Activated T-cell treated with anti-CD3 and anti-CD28 coated beads, Interleukin-2, amount 50 U/mL, for 4 hours (primary cell): Measurements from ENCODE around the gene ENPP6. TPM values are rescaled to one million over a fixed set of nuclear protein-coding genes. Genes with fewer than 3 reads are reported as not detected.
"Not testable (repeated sequence)": the region's sequence is repeated elsewhere in the genome, so short reads cannot be mapped to it uniquely, and the experiment has no call there.

ENCODE experiments used
- ATAC-seq, 2 donors: fragments of 200-7000 bp; cut with Tn5 transposase; one replicate each; pipeline ENCODE4 v1.10.0; 2021
- DNase-seq: peaks from one replicate; pipeline ENCODE4 v3.0.0-alpha.2; 2020
- H3K27me3 Mint-ChIP-seq: one replicate; pipeline ENCODE4 v1.8.0; 2021; ENCODE audit warnings: low read depth, mixed read lengths
- H3K36me3 Mint-ChIP-seq: one replicate; pipeline ENCODE4 v1.8.0; 2022; ENCODE audit warnings: mixed read lengths; ENCODE audit not compliant: insufficient read depth
- H3K4me1 Mint-ChIP-seq: one replicate; pipeline ENCODE4 v1.8.0; 2021; ENCODE audit warnings: low read depth, mixed read lengths
- H3K4me3 Mint-ChIP-seq: one replicate; pipeline ENCODE4 v1.8.0; 2021; ENCODE audit warnings: mild to moderate bottlenecking, moderate library complexity, mixed read lengths
- H3K9me3 Mint-ChIP-seq: one replicate; pipeline ENCODE4 v1.8.0; 2021; ENCODE audit warnings: mixed read lengths
- total RNA-seq, 3 donors: library from RNA; stranded (reverse); gene quantifications; one replicate each; pipeline ENCODE4 v1.2.1, GENCODE V29; 2021

Gene ENPP6
- total RNA-seq, 3 donors from 2014 or later: 0.11 TPM; not detected in 2

DNA sequence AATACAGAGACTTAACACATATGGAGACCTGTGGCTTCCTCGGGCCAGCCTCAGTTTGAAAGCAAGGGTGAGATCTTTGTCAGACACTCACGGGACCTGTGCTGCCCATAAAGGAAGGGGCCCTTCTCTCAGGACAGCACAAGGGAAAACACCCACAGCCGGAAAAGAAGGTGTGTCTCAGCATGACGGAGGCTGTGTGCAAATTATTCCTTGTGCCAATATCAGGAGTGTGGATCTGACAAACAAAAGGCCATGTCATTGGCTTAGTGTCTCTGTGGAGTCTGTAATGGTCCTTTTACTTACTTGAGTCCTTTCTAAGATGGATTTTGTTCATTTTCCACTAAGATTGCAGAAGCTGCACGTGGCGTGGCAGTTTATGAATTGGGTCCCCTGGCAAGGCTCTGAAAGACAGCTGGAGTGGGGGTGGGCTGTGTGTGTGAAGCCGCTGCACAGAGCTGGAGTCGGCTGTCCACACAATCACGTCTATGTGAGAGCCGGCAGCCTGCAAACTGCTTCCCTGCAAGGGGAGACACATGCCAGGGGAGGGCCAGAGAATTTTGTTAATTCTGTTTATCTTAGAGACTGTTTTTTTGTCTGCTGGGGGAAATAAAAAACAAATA is 1.9 kb downstream of the ENPP6 start:
- no peaks in the 10 kb centered on the region for H3K9me3 Mint-ChIP-seq

DNA sequence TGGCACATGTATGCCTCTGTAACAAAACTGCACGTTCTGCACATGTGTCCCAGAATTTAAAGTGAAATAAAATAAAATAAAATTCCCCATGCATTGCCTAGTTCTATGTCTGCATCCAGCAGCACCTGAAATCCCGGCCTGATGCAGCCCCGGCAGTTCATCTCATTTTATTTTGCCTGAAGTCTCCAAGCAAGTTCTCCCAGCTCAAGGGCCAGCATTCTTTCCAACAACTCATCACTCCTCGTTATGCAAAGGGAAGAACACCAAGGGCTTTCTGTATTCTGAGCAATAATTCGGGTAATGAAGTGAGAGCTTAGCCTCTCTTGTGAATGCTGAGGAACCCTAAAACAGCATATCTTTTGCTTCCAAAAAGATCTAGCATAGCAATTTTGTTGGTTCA is 2.7 kb downstream of the ENPP6 start:
- ATAC-seq (no peak), DNase-seq (no peak)
- Mint-ChIP-seq H3K9me3 (no peaks in the 10 kb centered on the region), H3K27me3 (peaks cover 6% of the 10 kb centered on the region), H3K4me3 (no peak overlapping the region), H3K36me3 (no peaks in the 10 kb centered on the region), H3K4me1 (no peaks in the 10 kb centered on the region)

More for the DNA sequence above, 1.9 kb downstream of the ENPP6 start:
- no peaks in the 10 kb centered on the region for H3K4me1 Mint-ChIP-seq
- H3K27me3 Mint-ChIP-seq: peaks cover 6% of the 10 kb centered on the region
- H3K4me3 Mint-ChIP-seq: no peak overlapping the region
- ATAC-seq (no peak), DNase-seq (no peak)
- H3K36me3 Mint-ChIP-seq: no peaks in the 10 kb centered on the region

DNA sequence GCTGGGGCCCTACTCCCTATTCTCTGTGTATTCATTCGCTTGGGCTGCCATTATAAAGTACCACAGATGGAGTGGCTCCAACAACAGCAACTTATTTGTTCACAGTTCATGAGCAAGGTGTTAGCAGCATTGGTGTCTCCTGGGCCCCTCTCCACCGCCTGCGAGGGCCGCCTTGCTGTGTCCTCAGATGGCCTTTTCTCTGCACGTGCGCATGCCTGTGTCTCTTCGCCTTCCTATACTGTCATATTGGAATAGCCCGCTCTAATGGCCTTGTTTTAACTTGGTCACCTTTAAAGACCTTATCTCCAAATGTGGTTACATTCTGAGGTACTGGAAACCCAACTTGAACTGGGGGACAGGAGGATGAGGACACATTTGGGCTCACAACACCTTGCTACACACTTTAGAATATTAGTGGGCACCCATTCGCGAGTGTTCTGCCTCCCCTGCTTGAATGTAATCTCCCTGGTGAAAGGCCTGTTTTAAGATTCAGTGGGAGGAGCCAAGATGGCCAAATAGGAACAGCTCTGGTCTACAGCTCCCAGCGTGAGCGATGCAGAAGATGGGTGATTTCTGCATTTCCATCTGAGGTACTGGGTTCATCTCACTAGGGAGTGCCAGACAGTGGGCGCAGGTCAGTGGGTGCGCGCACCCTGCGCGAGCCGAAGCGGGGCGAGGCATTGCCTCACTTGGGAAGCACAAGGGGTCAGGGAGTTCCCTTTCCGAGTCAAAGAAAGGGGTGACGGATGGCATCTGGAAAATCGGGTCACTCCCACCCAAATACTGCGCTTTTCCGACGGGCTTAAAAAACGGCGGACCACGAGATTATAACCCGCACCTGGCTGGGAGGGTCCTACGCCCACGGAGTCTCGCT is 9.7 kb downstream of the ENPP6 start:
- H3K4me3 Mint-ChIP-seq, ATAC-seq, DNase-seq, H3K4me1 Mint-ChIP-seq, H3K36me3 Mint-ChIP-seq, H3K9me3 Mint-ChIP-seq: not testable (repeated sequence)
- H3K27me3 Mint-ChIP-seq: peaks cover 19% of the 10 kb centered on the region

DNA sequence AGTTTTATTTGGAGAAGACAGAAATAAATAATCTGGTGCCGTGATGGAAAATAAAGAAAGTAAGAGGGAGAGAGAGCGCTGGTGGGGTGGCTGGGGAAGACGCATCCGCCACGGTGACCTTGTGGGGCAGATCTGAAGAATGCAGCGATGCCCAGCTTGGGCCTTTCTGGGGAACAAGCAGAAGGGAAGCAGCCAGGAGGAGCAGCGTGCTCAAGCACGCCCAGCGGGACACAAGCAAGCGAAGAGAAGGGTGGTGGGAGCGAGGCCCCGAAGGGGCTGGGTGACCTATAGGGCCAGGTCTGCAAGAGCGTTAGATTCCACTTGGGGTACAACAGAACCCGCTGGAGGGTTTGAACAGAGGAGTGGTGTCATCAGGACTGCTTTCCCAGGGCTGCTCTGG is 12.4 kb downstream of the ENPP6 start:
- ATAC-seq (no peak), DNase-seq (no peak)
- H3K4me1 Mint-ChIP-seq: no peaks in the 10 kb centered on the region
- H3K9me3 Mint-ChIP-seq: no peaks in the 10 kb centered on the region
- H3K27me3 Mint-ChIP-seq: peaks cover 27% of the 10 kb centered on the region
- H3K36me3 Mint-ChIP-seq: no peaks in the 10 kb centered on the region
- H3K4me3 Mint-ChIP-seq: no peak overlapping the region

DNA sequence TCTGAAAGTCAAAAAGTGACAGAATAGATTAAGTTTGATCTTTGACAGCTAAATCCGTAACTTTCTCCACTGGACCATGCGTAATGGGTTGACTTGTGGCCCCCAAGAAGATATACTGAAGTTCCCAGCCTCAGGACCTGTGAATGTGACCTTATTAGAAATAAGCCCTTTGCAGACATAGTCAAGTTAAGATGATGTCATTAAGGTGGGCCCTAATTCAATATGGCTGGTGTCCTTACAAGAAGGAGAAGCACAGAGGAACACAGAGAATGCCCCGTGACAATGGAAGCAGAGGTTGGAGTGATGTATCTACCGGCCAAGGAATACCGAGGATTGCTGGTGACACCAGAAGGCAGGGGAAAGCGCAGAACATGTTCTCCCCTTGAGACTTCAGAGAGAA is 14.4 kb downstream of the ENPP6 start:
- no peak for ATAC-seq

DNA sequence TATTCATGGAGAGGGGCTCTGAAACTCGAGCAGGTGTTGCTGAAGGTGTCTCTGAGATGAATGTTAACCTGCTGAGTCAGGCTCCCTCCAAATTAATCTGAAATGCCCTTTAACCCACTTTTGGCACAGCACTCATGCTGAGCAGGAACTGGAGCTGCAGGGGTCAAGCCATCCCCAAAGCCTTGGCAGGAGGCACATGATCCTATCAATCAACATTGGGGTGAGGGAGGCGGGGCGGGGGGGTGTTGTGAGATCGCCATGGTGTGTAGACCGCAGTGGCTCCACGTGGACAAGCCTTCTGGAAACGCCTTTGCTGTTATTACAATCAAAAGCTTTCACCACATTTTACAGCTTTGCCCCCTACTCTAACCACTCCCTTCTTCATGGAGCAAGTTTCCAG is 16.5 kb downstream of the ENPP6 start:
- no peak for ATAC-seq
- Mint-ChIP-seq H3K36me3 (no peaks in the 10 kb centered on the region), H3K4me1 (no peaks in the 10 kb centered on the region), H3K27me3 (peaks cover 18% of the 10 kb centered on the region), H3K4me3 (no peak overlapping the region), H3K9me3 (no peaks in the 10 kb centered on the region)
- no peak for DNase-seq

More for the DNA sequence above, 14.4 kb downstream of the ENPP6 start:
- Mint-ChIP-seq H3K36me3 (no peaks in the 10 kb centered on the region), H3K9me3 (no peaks in the 10 kb centered on the region), H3K4me1 (no peaks in the 10 kb centered on the region), H3K27me3 (peaks cover 27% of the 10 kb centered on the region), H3K4me3 (no peak overlapping the region)
- no peak for DNase-seq

DNA sequence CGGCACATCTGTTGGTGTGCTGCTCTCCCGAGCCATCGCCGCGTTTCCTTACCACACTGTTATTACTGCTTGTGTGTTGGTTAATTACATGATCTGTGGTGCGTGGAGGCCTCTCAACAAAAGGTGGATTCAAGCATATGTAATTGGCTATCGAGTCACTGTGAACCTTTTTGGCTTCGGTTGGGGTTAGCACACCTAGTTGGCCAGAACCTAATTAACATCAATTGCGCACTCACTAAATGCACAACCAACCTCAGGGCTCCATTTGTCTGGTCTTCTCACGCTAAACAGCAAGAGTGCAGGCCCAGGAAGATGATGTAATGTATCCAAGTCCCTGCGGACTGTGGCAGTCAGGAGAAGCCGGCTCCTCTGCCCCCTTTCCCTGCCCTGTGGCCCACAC is 17.4 kb downstream of the ENPP6 start:
- Mint-ChIP-seq H3K4me1 (no peaks in the 10 kb centered on the region), H3K9me3 (no peaks in the 10 kb centered on the region), H3K27me3 (peaks cover 14% of the 10 kb centered on the region), H3K4me3 (no peak overlapping the region), H3K36me3 (no peaks in the 10 kb centered on the region)
- no peak for ATAC-seq
- no peak for DNase-seq

DNA sequence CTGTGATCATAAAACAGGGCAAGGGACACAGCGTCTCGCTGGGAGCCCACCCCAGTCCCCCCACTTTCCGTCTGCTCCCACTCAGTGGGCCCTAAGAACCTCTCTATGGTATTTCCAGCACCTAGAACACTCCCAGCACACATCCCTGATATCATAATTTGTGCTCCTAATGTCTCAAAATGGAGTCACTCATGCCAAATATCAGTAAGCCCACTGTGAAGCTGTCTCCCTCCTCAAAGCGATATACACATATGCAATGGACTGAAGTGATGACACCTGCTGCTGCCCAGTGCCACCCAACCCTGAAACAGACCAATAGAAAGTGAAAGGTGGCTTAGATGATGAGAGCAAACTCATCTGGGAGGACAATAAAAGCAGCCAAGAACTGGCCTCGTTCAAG is 17.9 kb downstream of the ENPP6 start:
- Mint-ChIP-seq H3K4me3 (no peak overlapping the region), H3K36me3 (no peaks in the 10 kb centered on the region), H3K4me1 (no peaks in the 10 kb centered on the region), H3K27me3 (peaks cover 14% of the 10 kb centered on the region), H3K9me3 (no peaks in the 10 kb centered on the region)
- ATAC-seq (no peak), DNase-seq (no peak)

DNA sequence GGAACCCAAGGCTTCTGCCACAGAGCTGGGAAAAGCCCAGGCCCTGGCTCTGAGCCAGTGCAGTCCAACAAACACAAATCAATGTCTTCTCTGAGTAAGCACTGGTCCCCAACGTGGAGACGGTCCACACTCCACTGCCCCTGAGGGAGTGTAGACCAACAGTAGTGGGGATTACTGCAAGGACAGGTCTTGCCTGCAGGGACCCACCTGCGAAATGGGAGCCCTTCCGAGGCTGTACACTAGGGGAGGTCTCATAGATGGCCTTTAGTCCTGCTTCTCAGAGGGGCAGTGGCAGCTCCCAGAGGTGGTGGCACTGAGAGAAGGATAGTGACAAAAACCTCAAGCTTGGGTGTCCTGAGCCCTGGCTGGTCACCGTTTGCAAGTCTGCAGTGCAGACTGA is 19.5 kb downstream of the ENPP6 start:
- Mint-ChIP-seq H3K9me3 (no peaks in the 10 kb centered on the region), H3K4me3 (no peak overlapping the region), H3K4me1 (no peaks in the 10 kb centered on the region), H3K27me3 (peaks cover 11% of the 10 kb centered on the region), H3K36me3 (no peaks in the 10 kb centered on the region)
- DNase-seq (no peak), ATAC-seq (no peak)

DNA sequence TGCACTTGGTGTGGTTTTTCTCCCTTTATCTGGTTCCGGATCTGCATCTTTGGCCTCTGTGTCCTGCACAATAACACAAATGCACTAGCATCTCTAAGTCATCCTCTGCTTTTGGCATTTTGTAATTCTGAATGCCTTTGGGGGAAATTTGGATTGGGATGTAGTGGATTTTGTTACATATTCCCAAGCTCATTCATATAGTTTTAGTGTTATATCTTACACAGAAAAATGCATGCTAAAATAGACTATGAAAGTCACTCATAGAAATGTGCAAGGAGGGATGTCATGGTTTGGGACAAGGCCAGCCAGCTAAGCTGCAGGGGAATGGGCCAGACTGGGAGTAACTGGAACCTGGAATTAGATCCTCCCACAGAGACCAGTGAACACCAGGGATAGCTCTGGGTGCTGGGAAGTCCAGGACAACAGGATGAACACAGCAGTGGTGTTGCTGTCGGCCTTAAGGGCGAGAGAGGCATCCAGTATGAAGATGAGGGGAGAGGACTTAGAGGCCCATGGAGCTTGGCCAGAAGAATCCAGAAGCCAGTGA is 20.1 kb downstream of the ENPP6 start:
- ATAC-seq (no peak), DNase-seq (no peak)
- H3K27me3 Mint-ChIP-seq: peaks cover 11% of the 10 kb centered on the region
- no peaks in the 10 kb centered on the region for H3K4me1 Mint-ChIP-seq
- no peak overlapping the region for H3K4me3 Mint-ChIP-seq
- no peaks in the 10 kb centered on the region for H3K9me3 Mint-ChIP-seq
- H3K36me3 Mint-ChIP-seq: no peaks in the 10 kb centered on the region

DNA sequence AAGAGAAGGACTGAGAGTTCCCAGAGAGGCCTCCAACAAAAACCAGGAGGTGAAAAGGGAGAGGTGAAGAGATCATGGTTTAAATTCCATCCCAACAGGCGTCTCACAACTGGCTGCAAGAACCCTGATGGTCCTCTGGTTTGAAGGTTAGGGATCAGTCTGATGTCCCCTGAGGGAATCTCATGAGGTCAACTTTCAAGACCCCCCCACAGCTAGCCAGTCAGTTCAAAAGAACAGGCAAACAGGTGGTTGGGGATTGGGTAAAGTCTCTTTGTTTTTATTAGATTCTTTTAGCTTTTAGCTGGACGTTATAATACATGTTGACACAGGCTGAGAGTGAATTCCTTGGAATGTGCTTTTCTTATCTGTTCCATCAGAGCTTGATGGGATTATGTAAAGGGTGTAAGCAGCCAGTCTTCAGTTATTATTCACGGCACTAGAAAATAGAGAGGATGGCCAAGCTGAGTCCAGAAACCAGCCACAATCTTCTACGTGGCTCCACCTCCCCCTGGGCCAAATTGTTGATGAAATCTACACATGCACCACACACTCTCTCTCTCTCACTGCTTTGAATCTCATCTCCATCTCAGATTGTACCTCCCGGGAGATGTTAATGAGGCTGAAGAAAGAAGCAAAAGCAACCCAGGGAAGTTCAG is 20.8 kb downstream of the ENPP6 start:
- Mint-ChIP-seq H3K9me3 (no peaks in the 10 kb centered on the region), H3K4me3 (no peak overlapping the region), H3K4me1 (no peaks in the 10 kb centered on the region), H3K36me3 (no peaks in the 10 kb centered on the region), H3K27me3 (peaks cover 6% of the 10 kb centered on the region)
- ATAC-seq (no peak), DNase-seq (no peak)

DNA sequence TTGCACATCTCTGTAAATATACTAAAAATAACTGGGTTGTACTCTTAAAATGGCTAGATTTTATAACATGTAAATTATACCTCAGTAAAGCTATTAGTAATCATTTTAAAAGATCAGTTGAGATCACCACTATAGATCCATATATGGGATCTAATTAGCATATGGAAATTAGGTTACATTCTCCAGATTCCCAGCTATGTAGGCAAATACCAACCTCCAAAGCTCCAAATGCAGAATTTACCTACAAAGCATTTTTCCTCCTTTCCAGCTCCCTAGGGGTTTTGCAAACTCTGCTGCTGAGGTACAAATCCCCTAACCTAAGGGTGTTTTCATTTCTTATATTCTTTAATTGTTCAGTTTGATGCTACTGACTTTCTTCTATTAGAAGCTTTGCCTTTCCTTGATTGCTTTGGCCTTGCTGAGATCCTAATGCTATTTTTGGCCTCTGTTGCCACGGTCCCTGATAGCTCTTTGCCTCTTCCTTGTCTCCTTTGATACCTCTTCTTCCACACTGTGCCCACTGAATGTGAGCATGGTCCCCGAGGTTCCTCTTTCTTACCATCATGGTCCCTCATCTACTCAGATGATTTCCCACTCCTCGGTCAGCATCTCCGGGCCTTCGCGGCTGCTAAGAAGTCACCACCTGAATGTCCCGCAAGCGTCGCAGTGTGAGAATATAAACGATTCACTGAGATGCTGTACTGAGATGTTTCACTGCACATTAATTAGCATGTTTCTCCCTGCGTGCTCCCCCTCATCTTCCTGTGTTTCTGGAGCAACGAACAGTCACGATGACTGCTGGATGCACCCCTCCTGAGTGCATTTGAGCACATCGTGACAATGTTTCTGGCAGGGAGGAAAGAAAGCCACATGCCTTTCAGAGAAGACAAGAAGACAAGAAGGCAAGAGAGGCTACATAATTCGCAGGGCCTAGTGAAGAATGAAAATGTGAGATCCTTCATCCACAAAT is 23.8 kb downstream of the ENPP6 start:
- DNase-seq: no peak
- Mint-ChIP-seq H3K9me3 (no peaks in the 10 kb centered on the region), H3K4me1 (no peaks in the 10 kb centered on the region), H3K36me3 (no peaks in the 10 kb centered on the region), H3K4me3 (no peak overlapping the region), H3K27me3 (peaks cover 5% of the 10 kb centered on the region)
- no peak for ATAC-seq

DNA sequence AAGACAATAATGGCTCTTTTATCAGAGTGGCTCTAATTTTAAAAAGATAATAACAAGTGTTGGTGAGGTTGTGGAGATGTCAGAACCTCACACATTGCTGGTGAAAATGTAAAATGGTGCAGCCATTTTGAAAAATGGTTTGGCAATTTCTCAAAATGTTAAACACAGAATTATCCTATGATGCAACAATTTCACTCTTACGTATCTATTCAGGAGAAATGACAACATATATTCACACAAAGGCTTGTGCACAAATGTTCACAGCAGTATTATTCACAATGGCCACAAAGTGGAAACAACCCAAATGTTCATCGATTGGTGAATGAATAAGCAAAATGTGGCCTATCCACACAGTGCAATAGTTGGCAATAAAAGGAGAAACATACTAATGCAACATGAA is 24.7 kb downstream of the ENPP6 start:
- Mint-ChIP-seq H3K4me3 (no peak overlapping the region), H3K9me3 (no peaks in the 10 kb centered on the region), H3K4me1 (no peaks in the 10 kb centered on the region), H3K36me3 (no peaks in the 10 kb centered on the region), H3K27me3 (peaks cover 5% of the 10 kb centered on the region)
- no peak for ATAC-seq
- DNase-seq: no peak

DNA sequence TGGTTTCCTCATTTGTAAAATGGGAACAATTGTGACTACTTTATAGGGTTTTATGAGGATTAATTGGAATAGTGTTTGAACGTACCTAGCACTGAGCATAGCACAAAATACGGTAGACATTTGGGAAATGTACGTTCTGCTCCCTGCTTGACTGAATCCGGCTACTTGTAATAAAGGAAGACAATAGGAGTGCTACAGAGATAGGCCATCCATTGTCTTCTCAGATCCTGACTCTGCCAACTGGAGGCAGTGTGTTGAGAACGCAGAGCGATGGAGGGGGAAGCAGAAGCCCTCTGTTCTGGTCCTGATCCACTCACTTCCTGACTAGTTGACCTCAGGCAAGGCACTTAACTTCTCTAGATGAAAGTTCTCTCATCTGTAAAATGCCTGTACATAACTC is 26.4 kb downstream of the ENPP6 start:
- no peak for ATAC-seq
- Mint-ChIP-seq H3K4me1 (no peaks in the 10 kb centered on the region), H3K36me3 (no peaks in the 10 kb centered on the region), H3K9me3 (no peaks in the 10 kb centered on the region), H3K4me3 (no peak overlapping the region), H3K27me3 (peaks cover 2% of the 10 kb centered on the region)
- DNase-seq: no peak
